Measurements from ENCODE around the gene GNAL. TPM values are rescaled to one million over a fixed set of nuclear protein-coding genes. Genes with fewer than 3 reads are reported as not detected.

GNAL gene
- total RNA-seq, 1 experiment from 2014 or later: 0.44 TPM

GRCh38 chr18:11762429-11762828 is 73.4 kb downstream of the GNAL start:
- ChIA-PET CTCF (no interaction called here), POLR2A (interaction anchor here (0.7 kb wide), 1 partner anchor 40 kb away, joined by 3 read pairs; no protein-coding TSS in a partner anchor)
- intact Hi-C loops (cut with micrococcal nuclease; ENCODE audit: unreplicated experiment): no loop called here
- ATAC-seq (no peak), DNase-seq (ENCODE audit: low read depth, low spot score) (no peak)
- Histone ChIP-seq H3K9me3 (ENCODE audit: control insufficient read depth, insufficient read depth, low read depth, low read length) (no peaks in the 10 kb centered on the region), H3K36me3 (ENCODE audit: control insufficient read depth, insufficient read depth, low read length) (no peaks in the 10 kb centered on the region), H3K27me3 (ENCODE audit: control insufficient read depth, insufficient read depth, low read length) (no peaks in the 10 kb centered on the region), H3K4me3 (ENCODE audit: low read depth in 2 of 2, low read length in 2 of 2) (no peak overlapping the region), H3K4me1 (ENCODE audit: control insufficient read depth, insufficient read depth, low read length) (no peaks in the 10 kb centered on the region), H3K27ac (ENCODE audit: low read length) (no peak overlapping the region)
- no TSS peak for BruUV-seq (replicated peaks)
- TF ChIP-seq CTCF (IDR thresholded peaks at IDR 0.05): no peak
- no peak for TF ChIP-seq TCF7L2 (IDR thresholded peaks at IDR 0.05; ENCODE audit: low read depth, low read length)
- no peak for TF ChIP-seq POLR2AphosphoS5 (IDR thresholded peaks at IDR 0.05; ENCODE audit: low read depth, low read length)
- no peak for TF ChIP-seq REST (IDR thresholded peaks at IDR 0.05; ENCODE audit: insufficient read depth in 1 of 2, low read depth in 2 of 2, low read length in 1 of 2)
- TF ChIP-seq SIN3A (IDR thresholded peaks at IDR 0.05; ENCODE audit: borderline replicate concordance, insufficient read depth, low read depth, low read length): no peak
- in situ Hi-C loops (cut with HindIII; ENCODE audit: low pct_unique_long_range_greater_than_20kb, low sequenced_read_pairs): no loop called here

GRCh38 chr18:11767329-11767728 is 78.3 kb downstream of the GNAL start:
- ChIA-PET CTCF (no interaction called here), POLR2A (no interaction called here)
- Histone ChIP-seq H3K27ac (ENCODE audit: low read length) (no peak overlapping the region), H3K27me3 (ENCODE audit: control insufficient read depth, insufficient read depth, low read length) (no peaks in the 10 kb centered on the region), H3K4me3 (ENCODE audit: low read depth in 2 of 2, low read length in 2 of 2) (no peak overlapping the region), H3K36me3 (ENCODE audit: control insufficient read depth, insufficient read depth, low read length) (no peaks in the 10 kb centered on the region), H3K9me3 (ENCODE audit: control insufficient read depth, insufficient read depth, low read depth, low read length) (no peaks in the 10 kb centered on the region), H3K4me1 (ENCODE audit: control insufficient read depth, insufficient read depth, low read length) (no peaks in the 10 kb centered on the region)
- no TSS peak for BruUV-seq (replicated peaks)
- in situ Hi-C loops (cut with HindIII; ENCODE audit: low pct_unique_long_range_greater_than_20kb, low sequenced_read_pairs): no loop called here
- ATAC-seq (no peak), DNase-seq (ENCODE audit: low read depth, low spot score) (no peak)
- intact Hi-C loops (cut with micrococcal nuclease; ENCODE audit: unreplicated experiment): no loop called here
- TF ChIP-seq POLR2AphosphoS5 (IDR thresholded peaks at IDR 0.05; ENCODE audit: low read depth, low read length) (no peak), CTCF (IDR thresholded peaks at IDR 0.05) (no peak), SIN3A (IDR thresholded peaks at IDR 0.05; ENCODE audit: borderline replicate concordance, insufficient read depth, low read depth, low read length) (no peak), REST (IDR thresholded peaks at IDR 0.05; ENCODE audit: insufficient read depth in 1 of 2, low read depth in 2 of 2, low read length in 1 of 2) (no peak), TCF7L2 (IDR thresholded peaks at IDR 0.05; ENCODE audit: low read depth, low read length) (no peak)

Data from Panc1 (cell line).